ENCODE data around the gene ANKMY2.

GRCh38 chr7:16590424-16590823 lies 55.1 kb downstream of the ANKMY2 start:
- no peak for TF ChIP-seq TAF1 (IDR thresholded peaks at IDR 0.05; ENCODE audit: borderline replicate concordance, low read depth, low read length)
- TF ChIP-seq POLR2A (IDR thresholded peaks at IDR 0.05; ENCODE audit: low read depth, low read length), result no peak
- no peak for TF ChIP-seq POLR2AphosphoS5 (IDR thresholded peaks at IDR 0.05; ENCODE audit: low read depth, low read length)
